NB4 (cell line): Measurements from ENCODE around the gene G0S2.

Source experiments
- CTCF ChIP-seq: IDR thresholded peaks from one replicate; pipeline ENCODE4 v1.5.1; 2012; ENCODE audit warnings: low read depth, low read length
- TF ChIP-seq, protein P1 (sequence below): IDR thresholded peaks from 2 replicates; pipeline ENCODE4 v1.6.1; 2011; ENCODE audit warnings: low read depth, low read length

GRCh38 chr1:209672705-209673630, 2.2 kb upstream of the G0S2 start:
- TF ChIP-seq, protein P1, sequence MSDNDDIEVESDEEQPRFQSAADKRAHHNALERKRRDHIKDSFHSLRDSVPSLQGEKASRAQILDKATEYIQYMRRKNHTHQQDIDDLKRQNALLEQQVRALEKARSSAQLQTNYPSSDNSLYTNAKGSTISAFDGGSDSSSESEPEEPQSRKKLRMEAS = peak; percentile 79
- TF ChIP-seq CTCF = no peak
